IMR-90 (cell line): ENCODE results near the gene TDRKH.
"Not testable (repeated sequence)": the region's sequence is repeated elsewhere in the genome, so short reads cannot be mapped to it uniquely, and the experiment has no call there.

Experiments
- BHLHE40 ChIP-seq: fragments of 150-350 bp; IDR thresholded peaks from 2 replicates; pipeline ENCODE4 v1.6.1; 2016; ENCODE audit warnings: mild to moderate bottlenecking, low read depth, low read length
- CEBPB ChIP-seq: IDR thresholded peaks from 2 replicates; pipeline ENCODE4 v1.6.1; 2012; ENCODE audit warnings: low read depth, low read length, improper control_type of control experiment
- CHD1 ChIP-seq: IDR thresholded peaks from 2 replicates; pipeline ENCODE4 v1.6.1; 2012; ENCODE audit warnings: low read depth, low read length, improper control_type of control experiment
- CTCF ChIP-seq: conservative IDR thresholded peaks from 2 replicates; pipeline ENCODE4 v1.5.1; 2012; ENCODE audit warnings: mild to moderate bottlenecking, low read depth, low read length, improper control_type of control experiment
- ELK1 ChIP-seq: fragments of 150-350 bp; IDR thresholded peaks from 2 replicates; pipeline ENCODE4 v1.6.1; 2016; ENCODE audit warnings: low read depth, mild to moderate bottlenecking, low read length, moderate library complexity, borderline replicate concordance
- MAZ ChIP-seq: IDR thresholded peaks from 2 replicates; pipeline ENCODE4 v1.6.1; 2012; ENCODE audit warnings: low read depth, mild to moderate bottlenecking, low read length, improper control_type of control experiment, moderate library complexity, borderline replicate concordance
- MXI1 ChIP-seq: IDR thresholded peaks from 2 replicates; pipeline ENCODE4 v1.6.1; 2012; ENCODE audit warnings: low read depth, mild to moderate bottlenecking, low read length, moderate library complexity, borderline replicate concordance
- POLR2A ChIP-seq: IDR thresholded peaks from 2 replicates; pipeline ENCODE4 v1.6.1; 2012; ENCODE audit warnings: mild to moderate bottlenecking, low read depth, low read length
- RAD21 ChIP-seq: IDR thresholded peaks from 2 replicates; pipeline ENCODE4 v1.6.1; 2012; ENCODE audit warnings: low read length, improper control_type of control experiment
- RCOR1 ChIP-seq: IDR thresholded peaks from 2 replicates; pipeline ENCODE4 v1.6.1; 2012; ENCODE audit warnings: mild to moderate bottlenecking, low read length, improper control_type of control experiment; ENCODE audit not compliant: insufficient replicate concordance
- RFX5 ChIP-seq: IDR thresholded peaks from 2 replicates; pipeline ENCODE4 v1.8.0; 2012; ENCODE audit warnings: low read depth, mild to moderate bottlenecking, low read length, moderate library complexity
- SMC3 ChIP-seq: fragments of 150-350 bp; IDR thresholded peaks from 2 replicates; pipeline ENCODE4 v1.6.1; 2016; ENCODE audit warnings: low read depth, mild to moderate bottlenecking, antibody characterized with exemption, low read length, moderate library complexity
- TF ChIP-seq, protein P1 (sequence below): fragments of 150-350 bp; IDR thresholded peaks from 2 replicates; pipeline ENCODE4 v1.6.1; 2017; ENCODE audit warnings: mild to moderate bottlenecking, antibody characterized with exemption, low read length, low read depth

GRCh38 chr1:151768351-151769066, 21.8 kb downstream of the TDRKH start:
- not testable (repeated sequence) for TF ChIP-seq CTCF, BHLHE40, RCOR1, POLR2A, CHD1, RAD21, SMC3, CEBPB, ELK1, RFX5, MXI1, MAZ
- TF ChIP-seq, protein P1, sequence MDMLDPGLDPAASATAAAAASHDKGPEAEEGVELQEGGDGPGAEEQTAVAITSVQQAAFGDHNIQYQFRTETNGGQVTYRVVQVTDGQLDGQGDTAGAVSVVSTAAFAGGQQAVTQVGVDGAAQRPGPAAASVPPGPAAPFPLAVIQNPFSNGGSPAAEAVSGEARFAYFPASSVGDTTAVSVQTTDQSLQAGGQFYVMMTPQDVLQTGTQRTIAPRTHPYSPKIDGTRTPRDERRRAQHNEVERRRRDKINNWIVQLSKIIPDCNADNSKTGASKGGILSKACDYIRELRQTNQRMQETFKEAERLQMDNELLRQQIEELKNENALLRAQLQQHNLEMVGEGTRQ = not testable (repeated sequence)
